WTC11 (cell line): Measurements from ENCODE around the gene ATP11A. TPM values are rescaled to one million over a fixed set of nuclear protein-coding genes. Genes with fewer than 3 reads are reported as not detected.
"Not testable (repeated sequence)": the region's sequence is repeated elsewhere in the genome, so short reads cannot be mapped to it uniquely, and the experiment has no call there.

Experiments used
- ATAC-seq: fragments of 200-7000 bp; cut with Tn5 transposase; 2 replicates; pipeline ENCODE4 v1.10.0; 2021; ENCODE audit warnings: mild to moderate bottlenecking, moderate library complexity
- CTCF ChIA-PET: fragments of 300-600 bp; sonication (Branson Sonifier 250); formaldehyde crosslinking; loops from one replicate; lab custom pipeline; 2021; ENCODE audit warnings: antibody characterized with exemption; lab: Charles Lee
- POLR2A ChIA-PET: fragments of 350-600 bp; sonication (Branson Sonifier 250); formaldehyde crosslinking; loops from one replicate; lab custom pipeline; 2021; ENCODE audit warnings: antibody characterized with exemption; lab: Charles Lee
- DNase-seq: peaks from one replicate; pipeline ENCODE4 v3.0.0; 2021; ENCODE audit warnings: low spot score
- H3K27ac Mint-ChIP-seq: 2 replicates; pipeline ENCODE4 v1.8.0; 2021; ENCODE audit warnings: mixed read lengths
- H3K27me3 Mint-ChIP-seq: 2 replicates; pipeline ENCODE4 v1.8.0; 2021; ENCODE audit warnings: low read depth, mild to moderate bottlenecking, moderate library complexity, mixed read lengths
- H3K36me3 Mint-ChIP-seq: 2 replicates; pipeline ENCODE4 v1.8.0; 2021; ENCODE audit warnings: mixed read lengths
- H3K4me1 Mint-ChIP-seq: 2 replicates; pipeline ENCODE4 v1.8.0; 2022; ENCODE audit warnings: mixed read lengths
- H3K4me3 Mint-ChIP-seq: 2 replicates; pipeline ENCODE4 v1.8.0; 2021; ENCODE audit warnings: mild to moderate bottlenecking, moderate library complexity, mixed read lengths
- H3K9me3 Mint-ChIP-seq: 2 replicates; pipeline ENCODE4 v1.8.0; 2021; ENCODE audit warnings: mixed read lengths
- ARID4B ChIP-seq: sonication (generic); formaldehyde crosslinking; IDR thresholded peaks from 2 replicates; pipeline ENCODE4 v1.8.0; 2023; ENCODE audit warnings: missing genetic modification reagents, mild to moderate bottlenecking, borderline replicate concordance
- CDX4 ChIP-seq: fragments of 250-450 bp; sonication (Bioruptor Pico); IDR thresholded peaks from 2 replicates; pipeline ENCODE4 v1.9.0; 2021; ENCODE audit warnings: moderate library complexity, mild to moderate bottlenecking, inconsistent platforms, borderline replicate concordance
- FOXJ3 ChIP-seq: sonication (generic); formaldehyde crosslinking; IDR thresholded peaks from 2 replicates; pipeline ENCODE4 v1.9.0; 2021; ENCODE audit warnings: missing genetic modification reagents, mild to moderate bottlenecking, borderline replicate concordance
- FOXP1 ChIP-seq: sonication (generic); formaldehyde crosslinking; IDR thresholded peaks from 2 replicates; pipeline ENCODE4 v1.8.0; 2022; ENCODE audit warnings: missing genetic modification reagents, mild to moderate bottlenecking, moderate library complexity, borderline replicate concordance
- HMGA2 ChIP-seq: fragments of 250-450 bp; sonication (Bioruptor Pico); IDR thresholded peaks from 2 replicates; pipeline ENCODE4 v1.4.0; 2021; ENCODE audit warnings: mild to moderate bottlenecking, moderate library complexity
- IRF2 ChIP-seq: sonication (generic); formaldehyde crosslinking; IDR thresholded peaks from 2 replicates; pipeline ENCODE4 v1.8.0; 2022; ENCODE audit warnings: low read depth, missing genetic modification reagents, borderline replicate concordance
- MXD4 ChIP-seq: fragments of 250-450 bp; sonication (Bioruptor Pico); IDR thresholded peaks from 2 replicates; pipeline ENCODE4 v1.8.0; 2021; ENCODE audit warnings: mild to moderate bottlenecking, moderate library complexity, borderline replicate concordance
- RORB ChIP-seq: fragments of 250-450 bp; sonication (Bioruptor Pico); IDR thresholded peaks from 2 replicates; pipeline ENCODE4 v1.9.0; 2021; ENCODE audit warnings: mild to moderate bottlenecking
- SOX15 ChIP-seq: fragments of 250-450 bp; sonication (Bioruptor Pico); IDR thresholded peaks from 2 replicates; pipeline ENCODE4 v1.9.0; 2021; ENCODE audit warnings: mild to moderate bottlenecking
- ZNF232 ChIP-seq: sonication (generic); formaldehyde crosslinking; IDR thresholded peaks from 2 replicates; pipeline ENCODE4 v1.8.0; 2022; ENCODE audit warnings: mild to moderate bottlenecking, missing genetic modification reagents
- ZNF423 ChIP-seq: fragments of 250-450 bp; sonication (Bioruptor Pico); IDR thresholded peaks from 2 replicates; pipeline ENCODE4 v2.1.2; 2022; ENCODE audit warnings: mild to moderate bottlenecking, moderate library complexity
- total RNA-seq: library from RNA; stranded (reverse); gene quantifications from 3 replicates; pipeline ENCODE4 v1.2.3, GENCODE V29; 2021

ATP11A gene
- total RNA-seq, 1 experiment from 2014 or later, result 100 TPM

GRCh38 chr13:112785483-112785856 is 95.6 kb downstream of the ATP11A start (continued):
- TF ChIP-seq ARID4B (CRISPR knock-in tag), result no peak

- peaks cover 24% of the 10 kb centered on the region for H3K9me3 Mint-ChIP-seq
- POLR2A ChIA-PET, H3K27me3 Mint-ChIP-seq: not testable (repeated sequence)
Measured at GRCh38 chr13:112786810-112787209, 97.0 kb downstream of the ATP11A start.

GRCh38 chr13:112790735-112791641 is 101.2 kb downstream of the ATP11A start:
- DNase-seq (peak; percentile 11), ATAC-seq (peak; percentile 24)
- no peak for TF ChIP-seq CDX4 (CRISPR knock-in tag)
- no peak for TF ChIP-seq HMGA2 (CRISPR knock-in tag)
- TF ChIP-seq FOXP1 (CRISPR knock-in tag), result no peak
- TF ChIP-seq ZNF232, result no peak
- Mint-ChIP-seq H3K27me3 (no peaks in the 10 kb centered on the region), H3K27ac (no peak overlapping the region; the same call in 1 of the 2 replicates), H3K4me3 (no peak overlapping the region), H3K9me3 (peaks cover 25% of the 10 kb centered on the region), H3K36me3 (peaks cover 43% of the 10 kb centered on the region), H3K4me1 (peaks cover 23% of the 10 kb centered on the region)
- ChIA-PET CTCF (no interaction called here), POLR2A (interaction anchor here (0.8 kb wide), 1 partner anchor 101 kb away, joined by 3 read pairs; no protein-coding TSS in a partner anchor)

More at GRCh38 chr13:112786810-112787209, 97.0 kb downstream of the ATP11A start:
- Mint-ChIP-seq H3K4me1 (peaks cover 38% of the 10 kb centered on the region), H3K36me3 (peaks cover 44% of the 10 kb centered on the region)
- TF ChIP-seq ZNF423 (CRISPR knock-in tag), result peak; percentile 32
- H3K4me3 Mint-ChIP-seq, ATAC-seq, CTCF ChIA-PET, DNase-seq, H3K27ac Mint-ChIP-seq: not testable (repeated sequence)

GRCh38 chr13:112791663-112792440 is 102.0 kb downstream of the ATP11A start:
- Mint-ChIP-seq H3K4me1 (peaks cover 23% of the 10 kb centered on the region), H3K36me3 (peaks cover 47% of the 10 kb centered on the region), H3K9me3 (peaks cover 33% of the 10 kb centered on the region), H3K27me3 (no peaks in the 10 kb centered on the region), H3K27ac (peak overlapping the region; percentile 54), H3K4me3 (no peak overlapping the region)
- ChIA-PET POLR2A (no interaction called here), CTCF (interaction anchor here (1.5 kb wide), 1 partner anchor 8 kb away, joined by 3 read pairs; no protein-coding TSS in a partner anchor)
- ATAC-seq (peak; percentile 66), DNase-seq (peak; percentile 17)
- TF ChIP-seq FOXJ3 (CRISPR knock-in tag) (no peak), SOX15 (CRISPR knock-in tag) (no peak), FOXP1 (CRISPR knock-in tag) (no peak), IRF2 (CRISPR knock-in tag) (no peak), RORB (CRISPR knock-in tag) (no peak), MXD4 (CRISPR knock-in tag) (no peak)
- TF ChIP-seq, all 79 proteins: peak for 0
